ENCODE data around the gene SLC4A2. TPM values are rescaled to one million over a fixed set of nuclear protein-coding genes. Genes with fewer than 3 reads are reported as not detected.

The SLC4A2 gene
- total and polyA plus RNA-seq, 8 donors: 81.7 to 205 (median 104) TPM

- Histone ChIP-seq H3K27me3 (no peaks in the 10 kb centered on the region), H3K4me3 (no peak overlapping the region), H3K36me3 (peaks cover 0 to 48% of the 10 kb centered on the region in 2 donors), H3K9me3 (no peaks in the 10 kb centered on the region), H3K4me1 (peaks cover 12 to 20% of the 10 kb centered on the region in 2 donors), H3K27ac (no peak overlapping the region)
- ATAC-seq (no peak), DNase-seq (no peak)
- intact Hi-C loops (cut with DNase I): no loop called here
- TF ChIP-seq CTCF (IDR thresholded peaks at IDR 0.05): no peak
These were observed 24.2 kb upstream of the SLC4A2 start for GRCh38 chr7:151035026-151035717.

- ATAC-seq: no peak
- peaks cover 12 to 22% of the 10 kb centered on the region in 2 donors for H3K4me1 ChIP-seq
- H3K9me3 ChIP-seq: no peaks in the 10 kb centered on the region
- no peak for TF ChIP-seq CTCF (IDR thresholded peaks at IDR 0.05)
- no peak overlapping the region for H3K27ac ChIP-seq
- H3K36me3 ChIP-seq: peaks cover 0 to 48% of the 10 kb centered on the region in 2 donors
- no peaks in the 10 kb centered on the region for H3K27me3 ChIP-seq
- DNase-seq: no peak
- intact Hi-C loops (cut with DNase I): no loop called here
- H3K4me3 ChIP-seq: no peak overlapping the region
These were observed 23.5 kb upstream of the SLC4A2 start for GRCh38 chr7:151035902-151036301.

GRCh38 chr7:151038951-151039849 lies 20.2 kb upstream of the SLC4A2 start:
- Histone ChIP-seq H3K27ac (peak overlapping the region; percentile 55 to 71), H3K36me3 (peaks cover 0 to 55% of the 10 kb centered on the region in 2 donors), H3K27me3 (no peaks in the 10 kb centered on the region), H3K9me3 (no peaks in the 10 kb centered on the region), H3K4me3 (no peak overlapping the region), H3K4me1 (peaks cover 12 to 22% of the 10 kb centered on the region in 2 donors)
- TF ChIP-seq CTCF (IDR thresholded peaks at IDR 0.05): no peak
- ATAC-seq: peak; percentile 86
- intact Hi-C loops (cut with DNase I): no loop called here
- peak in 3 of 4 donors; percentile 19 to 94 (median 85) for DNase-seq

GRCh38 chr7:151039850-151040548 lies 19.4 kb upstream of the SLC4A2 start:
- DNase-seq (no peak), ATAC-seq (peak; percentile 8)
- H3K4me1 ChIP-seq: peaks cover 12 to 22% of the 10 kb centered on the region in 2 donors
- H3K9me3 ChIP-seq: no peaks in the 10 kb centered on the region
- H3K36me3 ChIP-seq: peaks cover 0 to 55% of the 10 kb centered on the region in 2 donors
- no peaks in the 10 kb centered on the region for H3K27me3 ChIP-seq
- intact Hi-C loops (cut with DNase I): no loop called here
- no peak for TF ChIP-seq CTCF (IDR thresholded peaks at IDR 0.05)
- H3K27ac ChIP-seq: peak overlapping the region in 1 of 2 donors; percentile 55
- no peak overlapping the region for H3K4me3 ChIP-seq
